Measurements from ENCODE around the gene CDK16. TPM values are rescaled to one million over a fixed set of nuclear protein-coding genes. Genes with fewer than 3 reads are reported as not detected.
A peak's percentile ranks its signal among the peaks of the same experiment; 100 is the strongest.

The CDK16 gene
- total and polyA plus RNA-seq, 9 of the 15 experiments (the other 6 are each of a cell fraction or from before 2014, with no cell fraction given) = 3.9 to 104 (median 57.5) TPM

GRCh38 chrX:47218280-47218919, at the start of gene CDK16 (continued):
- TF ChIP-seq THRB (CRISPR knock-in tag; conservative IDR thresholded peaks at IDR 0.05) (peak; percentile 83), CCAR2 (IDR thresholded peaks at IDR 0.05; ENCODE audit: low read depth, low read length) (no peak), CBFA2T3 (IDR thresholded peaks at IDR 0.05) (0 out of 2 replicates have a peak, but pooled peaks have one; percentile 14), ZKSCAN8 (CRISPR knock-in tag; IDR thresholded peaks at IDR 0.05) (no peak), CREB5 (CRISPR knock-in tag; IDR thresholded peaks at IDR 0.05) (no peak), CTBP1 (IDR thresholded peaks at IDR 0.05; ENCODE audit: borderline replicate concordance) (0 out of 2 replicates have a peak, but pooled peaks have one; percentile 11), NR2C2 (CRISPR knock-in tag; IDR thresholded peaks at IDR 0.05) (no peak), NR2C2 (tag; IDR thresholded peaks at IDR 0.05) (no peak), ZNF277 (CRISPR knock-in tag; IDR thresholded peaks at IDR 0.05; ENCODE audit: borderline replicate concordance) (no peak), ATF3 (IDR thresholded peaks at IDR 0.05) (no peak), ATF3 (CRISPR knock-in tag; conservative IDR thresholded peaks at IDR 0.05) (no peak), ZNF76 (CRISPR knock-in tag; IDR thresholded peaks at IDR 0.05; ENCODE audit: borderline replicate concordance) (no peak), BRF2 (IDR thresholded peaks at IDR 0.05; ENCODE audit: borderline replicate concordance, insufficient read depth, insufficient read length) (no peak), NONO (IDR thresholded peaks at IDR 0.05; ENCODE audit: low read depth in 2 of 2, low read length in 1 of 2) (peak; percentile 65 to 99), GATA2 (CRISPR knock-in tag; IDR thresholded peaks at IDR 0.05) (no peak), ZFP1 (CRISPR knock-in tag; IDR thresholded peaks at IDR 0.05) (no peak), DPF2 (IDR thresholded peaks at IDR 0.05) (peak; percentile 48; the same call in 1 of the 2 replicates), SIN3A (IDR thresholded peaks at IDR 0.05; ENCODE audit: borderline replicate concordance in 2 of 2, control insufficient read depth in 1 of 2, low read depth in 2 of 2, low read length in 2 of 2) (peak in 1 of 2 experiments; percentile 45; a peak in 1 of 4 replicates), MAZ (CRISPR knock-in tag; conservative IDR thresholded peaks at IDR 0.05 in 1 of 2, IDR thresholded peaks at IDR 0.05 in 1 of 2) (peak; percentile 27 to 69; a peak in 1 of 4 replicates), NRF1 (conservative IDR thresholded peaks at IDR 0.05 in 1 of 2, IDR thresholded peaks at IDR 0.05 in 1 of 2) (peak; percentile 96), POU5F1 (IDR thresholded peaks at IDR 0.05; ENCODE audit: borderline replicate concordance, low read depth, low read length, partially characterized antibody) (no peak), NBN (IDR thresholded peaks at IDR 0.05; ENCODE audit: low read depth) (0 out of 2 replicates have a peak, but pooled peaks have one; percentile 50)
